PC-3 (cell line): ENCODE data around the gene GNPTG.

Source experiments
- CTCF ChIP-seq: fragments of 300-600 bp; sonication (generic); conservative IDR thresholded peaks from 2 replicates; pipeline ENCODE4 v1.5.1; 2017; ENCODE audit warnings: antibody characterized with exemption, low read depth, mild to moderate bottlenecking, low read length
- EZH2 ChIP-seq: fragments of 300-600 bp; sonication (generic); IDR thresholded peaks from one replicate; pipeline ENCODE4 v1.6.1; 2017; ENCODE audit warnings: antibody characterized with exemption, mild to moderate bottlenecking, low read length; ENCODE audit not compliant: unreplicated experiment

GRCh38 chr16:1374418-1375297 is 22.9 kb downstream of the GNPTG start:
- TF ChIP-seq CTCF (no peak), EZH2 (no peak)
